NCI-H524 treated with DMSO at 0.1 percent for 48 hours (cell line): Measurements from ENCODE around the gene CXorf38.
A peak's percentile ranks its signal among the peaks of the same experiment; 100 is the strongest.
"Not testable (repeated sequence)": the region's sequence is repeated elsewhere in the genome, so short reads cannot be mapped to it uniquely, and the experiment has no call there.

Experiments
- DNase-seq: peaks from one replicate; lab custom pipeline; 2025; lab: John Stamatoyannopoulos, UW

The CXorf38 gene

DNA sequence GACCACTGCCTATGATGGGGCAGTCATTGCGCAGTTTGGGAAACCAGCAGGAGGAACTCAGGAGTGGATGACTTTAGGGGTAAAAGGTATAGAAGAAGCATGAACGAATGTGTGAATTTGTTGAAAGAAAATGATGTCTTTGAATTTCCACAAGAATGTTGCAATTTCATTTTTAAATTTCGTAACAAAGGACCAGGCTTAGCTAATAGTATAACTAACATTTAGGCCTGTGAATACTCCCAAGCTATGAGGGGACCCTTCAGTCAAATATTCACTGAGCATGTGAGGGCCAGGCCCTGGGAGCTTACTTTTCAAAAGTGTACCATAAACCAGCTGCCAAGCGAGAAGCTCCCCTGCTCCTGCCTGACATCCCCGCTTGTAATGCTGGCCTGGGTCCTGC, 18.9 kb downstream of the CXorf38 start:
- DNase-seq, result no peak

DNA sequence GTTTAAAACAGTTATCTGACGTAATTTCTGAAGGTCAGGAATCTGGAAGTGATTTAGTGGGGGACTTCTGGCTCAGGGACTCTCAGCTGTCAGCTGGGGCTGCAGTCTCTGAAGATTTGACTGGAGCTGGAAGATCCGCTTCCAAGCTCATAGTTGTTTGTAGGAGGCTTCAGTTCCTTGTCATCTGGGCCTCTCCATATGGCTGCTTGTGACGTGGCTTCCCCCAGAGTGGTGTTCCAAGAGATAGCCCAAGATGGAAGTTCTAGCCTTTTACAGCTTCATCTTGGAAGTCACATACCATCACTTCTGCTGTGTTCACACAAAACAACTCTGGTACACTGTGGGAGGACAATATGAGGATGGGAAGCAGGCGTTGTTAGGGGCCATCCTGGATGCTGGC, 22.1 kb downstream of the CXorf38 start:
- DNase-seq, result no peak

DNA sequence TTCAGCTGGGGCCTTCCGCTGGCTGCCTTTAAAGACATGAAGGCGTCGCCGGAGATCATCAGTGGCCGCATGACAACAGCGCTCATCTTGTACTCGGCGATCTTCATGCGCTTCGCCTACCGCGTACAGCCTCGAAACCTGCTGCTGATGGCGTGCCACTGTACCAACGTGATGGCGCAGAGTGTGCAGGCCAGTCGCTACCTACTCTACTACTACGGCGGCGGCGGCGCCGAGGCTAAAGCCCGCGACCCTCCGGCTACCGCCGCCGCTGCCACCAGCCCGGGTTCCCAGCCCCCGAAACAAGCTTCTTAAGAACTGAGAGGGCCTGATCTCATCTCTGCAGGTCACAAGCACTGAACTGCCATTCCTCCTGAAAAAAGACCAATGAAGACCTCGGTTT, 23.7 kb downstream of the CXorf38 start:
- no peak for DNase-seq

DNA sequence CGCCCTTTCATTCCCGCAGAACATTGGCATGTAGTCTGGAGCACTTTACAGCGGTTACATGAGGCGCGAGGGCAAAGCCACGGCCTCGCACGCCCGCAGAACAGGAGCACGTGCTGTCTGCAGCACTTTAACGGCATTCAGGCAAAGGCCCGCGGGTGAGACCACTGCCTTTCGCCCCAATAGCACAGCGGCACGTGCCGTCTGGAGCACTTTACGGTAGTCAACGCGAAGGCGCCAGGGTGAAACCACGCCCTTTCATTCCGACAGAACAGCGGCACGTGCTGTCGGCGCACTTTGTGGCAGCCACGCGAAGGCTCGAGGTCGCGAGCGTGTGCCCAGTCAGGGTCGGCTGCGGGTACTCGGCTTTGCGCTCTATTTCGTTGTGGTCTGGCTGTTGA, 24.2 kb downstream of the CXorf38 start, which contains the start of gene MPC1L:
TSS of gene MPC1L (plus strand) at position 290 of the 398 bp plus-strand sequence. CDS start 138 bp downstream, outside the sequence.
- DNase-seq, result no peak

DNA sequence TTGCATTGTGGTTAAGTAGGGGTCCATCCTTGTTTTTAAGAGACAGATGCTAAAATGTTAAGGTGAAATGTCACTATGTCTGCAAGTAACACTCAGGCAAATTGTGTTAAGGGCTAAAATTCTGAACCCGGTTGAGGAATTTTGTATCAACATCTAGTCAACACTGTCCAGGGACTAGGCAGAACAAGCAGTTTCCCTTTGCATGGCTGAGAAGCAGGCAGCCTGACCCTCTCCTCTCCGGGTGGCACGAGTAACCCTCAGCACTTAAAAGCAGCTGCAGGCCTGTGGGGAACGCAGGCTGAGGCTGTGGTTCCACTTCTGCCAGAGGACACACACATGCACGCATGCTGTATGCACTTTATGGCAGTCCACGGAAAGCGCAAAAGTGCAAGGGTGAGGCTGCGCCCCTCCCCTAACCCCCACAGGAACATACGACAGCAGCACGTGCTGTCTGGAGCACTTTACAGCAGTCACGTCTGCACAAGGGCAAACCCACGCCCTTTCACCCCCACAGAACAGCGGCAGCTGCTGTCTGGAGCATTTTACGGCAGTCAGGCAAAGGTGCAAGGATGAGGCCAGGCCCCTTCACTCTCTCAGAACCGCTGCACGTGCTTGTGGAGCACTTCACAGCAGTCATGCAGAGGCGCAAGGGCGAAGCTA, 24.8 kb downstream of the CXorf38 start:
- DNase-seq, result no peak

DNA sequence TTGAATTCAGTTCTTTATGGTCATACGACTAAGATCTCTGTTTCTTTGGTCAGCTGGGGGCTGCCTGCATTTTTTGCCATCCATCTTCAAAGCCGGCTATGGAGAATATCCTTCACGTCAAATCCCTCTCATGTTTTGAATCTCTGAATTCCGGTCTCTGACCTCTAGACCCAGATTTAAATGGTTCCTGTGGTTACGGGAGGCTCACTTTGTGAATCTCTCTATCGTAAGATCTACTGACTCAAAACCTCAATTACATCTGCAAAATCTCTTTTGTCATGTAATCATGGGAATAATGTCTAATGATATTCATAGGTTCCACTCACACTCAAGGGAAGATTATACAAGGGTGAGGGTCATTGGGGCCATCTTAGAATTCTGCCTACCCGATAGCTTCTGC, 29.8 kb downstream of the CXorf38 start:
- no peak for DNase-seq

DNA sequence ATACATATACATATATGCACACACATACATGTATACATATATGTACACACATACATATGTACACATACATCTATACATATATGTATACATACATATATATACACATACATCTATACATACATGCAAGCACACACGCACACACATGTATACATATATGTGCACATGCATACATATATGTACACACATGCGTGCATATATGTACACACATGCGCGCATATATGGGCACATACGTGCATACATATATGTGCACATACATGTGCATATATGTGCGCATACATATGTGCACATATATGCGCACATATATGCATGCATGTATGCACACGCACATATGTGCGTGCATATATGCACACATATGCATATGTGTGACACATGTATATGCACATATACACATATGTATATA, 31.4 kb downstream of the CXorf38 start:
- DNase-seq, result no peak

DNA sequence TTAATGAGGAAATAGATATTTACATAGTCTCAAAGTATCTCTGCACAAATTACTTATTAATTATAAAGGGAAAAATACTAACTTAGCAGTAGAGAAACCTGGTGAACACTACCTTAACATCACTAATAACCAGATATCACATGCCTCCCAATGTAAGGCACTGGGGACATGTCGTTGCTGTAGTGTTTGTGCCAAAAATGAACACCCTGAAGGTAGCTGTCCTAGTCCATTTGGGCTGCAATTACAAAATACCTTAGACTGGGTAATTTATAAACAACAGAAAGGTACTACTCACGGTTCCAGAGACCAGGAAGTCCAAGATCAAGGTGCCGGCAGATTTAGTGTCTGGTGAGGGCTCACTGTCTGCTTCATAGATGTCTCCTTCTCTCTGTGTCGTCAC, 34.9 kb downstream of the CXorf38 start:
- no peak for DNase-seq

DNA sequence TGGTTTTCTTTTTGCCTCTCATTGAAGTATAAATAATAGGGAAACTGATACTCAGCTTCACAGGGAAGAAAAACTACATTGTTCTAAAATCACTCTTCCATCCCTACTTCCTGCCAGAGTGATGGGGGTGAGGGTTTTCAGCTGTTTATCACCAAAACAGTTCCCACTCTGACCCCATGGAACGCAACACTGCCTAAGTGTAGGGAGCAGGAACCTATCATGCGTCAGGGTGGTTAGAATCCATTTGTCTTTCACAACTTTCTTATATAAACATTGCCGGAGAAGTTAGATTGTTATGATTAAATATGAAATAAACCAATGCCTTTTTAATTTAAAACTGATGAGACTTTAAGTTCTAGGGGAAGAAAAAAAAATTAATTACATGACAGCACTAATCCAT, 40.0 kb downstream of the CXorf38 start:
- no peak for DNase-seq

DNA sequence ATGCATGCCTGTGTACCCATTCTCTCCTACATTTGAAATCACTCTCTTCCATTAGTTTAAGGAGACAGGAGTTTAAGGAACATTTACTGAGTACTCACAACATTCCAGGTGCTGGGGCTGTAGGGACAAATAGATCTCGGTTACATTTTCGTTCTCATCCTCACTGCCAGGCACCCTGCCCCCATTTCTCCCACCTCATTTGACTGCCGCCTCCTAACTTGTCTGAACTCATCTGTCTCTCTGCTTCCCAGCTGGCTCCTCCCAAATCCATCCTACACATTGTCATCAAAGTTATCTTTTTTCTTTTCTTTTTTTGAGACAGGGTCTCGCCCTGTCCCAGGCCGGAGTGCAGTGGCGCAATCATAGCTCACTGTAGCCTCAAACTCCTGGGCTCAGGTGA, 43.9 kb downstream of the CXorf38 start:
- DNase-seq, result no peak

DNA sequence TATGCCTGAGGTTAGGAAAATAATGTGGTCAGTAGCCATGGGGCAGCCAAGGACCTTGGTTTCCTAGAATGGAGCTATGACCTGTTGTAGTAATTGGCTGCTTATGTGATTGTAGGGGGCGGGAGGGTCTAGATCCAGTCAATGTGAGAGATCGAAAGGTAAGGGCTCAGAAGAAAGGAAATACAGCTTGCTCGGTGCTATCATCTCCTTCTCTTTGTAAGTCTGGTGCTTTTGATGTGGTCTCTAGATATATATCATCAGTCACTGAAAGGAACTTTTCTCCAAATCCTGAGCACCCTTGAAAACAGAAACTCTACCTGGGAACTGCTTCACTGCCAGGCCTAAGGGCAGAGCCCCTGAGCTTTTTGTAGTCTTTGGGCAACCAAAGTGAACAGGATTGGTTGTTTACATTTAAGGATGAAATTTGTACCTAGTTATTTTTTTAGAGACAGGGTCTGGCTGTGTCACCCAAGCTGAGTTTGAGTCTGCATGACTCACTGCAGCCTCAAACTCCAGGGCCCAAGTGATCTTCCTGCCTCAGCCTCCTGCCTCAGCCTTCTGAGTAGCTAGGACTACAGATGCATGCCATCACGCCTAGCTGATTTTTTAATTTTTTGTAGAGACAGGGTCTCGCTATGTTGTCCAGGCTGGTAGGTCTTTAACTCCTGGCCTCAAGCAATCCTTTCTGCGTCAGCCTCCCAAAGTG, 57.6 kb downstream of the CXorf38 start:
- DNase-seq, result not testable (repeated sequence)

DNA sequence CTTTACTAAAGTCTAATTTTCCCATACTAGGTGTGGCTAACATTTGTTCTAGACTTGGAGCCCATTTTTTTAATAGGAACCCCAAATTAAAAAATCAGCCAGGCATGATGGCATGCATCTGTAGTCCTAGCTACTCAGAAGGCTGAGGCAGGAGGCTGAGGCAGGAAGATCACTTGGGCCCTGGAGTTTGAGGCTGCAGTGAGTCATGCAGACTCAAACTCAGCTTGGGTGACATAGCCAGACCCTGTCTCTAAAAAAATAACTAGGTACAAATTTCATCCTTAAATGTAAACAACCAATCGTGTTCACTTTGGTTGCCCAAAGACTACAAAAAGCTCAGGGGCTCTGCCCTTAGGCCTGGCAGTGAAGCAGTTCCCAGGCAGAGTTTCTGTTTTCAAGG, 59.7 kb downstream of the CXorf38 start:
- DNase-seq, result not testable (repeated sequence)

DNA sequence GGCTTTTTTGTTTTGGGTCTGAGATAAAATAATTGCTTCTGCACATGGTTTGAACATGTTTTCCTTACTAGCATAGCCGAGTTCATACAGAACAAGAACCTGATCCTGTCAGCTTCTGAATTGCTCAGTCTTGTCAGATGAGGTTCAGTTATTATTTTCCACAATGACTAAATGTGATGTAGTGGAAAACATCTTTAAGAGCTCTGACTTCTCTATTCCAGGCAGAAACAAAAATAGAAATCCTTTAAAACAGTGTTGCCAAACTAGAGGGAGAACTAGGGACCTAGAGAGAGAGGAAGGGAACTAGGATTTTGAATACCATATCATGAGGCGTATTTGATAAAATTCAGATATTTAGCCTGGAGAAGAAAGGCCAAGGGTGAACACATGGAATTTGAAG, 64.5 kb downstream of the CXorf38 start:
- no peak for DNase-seq

DNA sequence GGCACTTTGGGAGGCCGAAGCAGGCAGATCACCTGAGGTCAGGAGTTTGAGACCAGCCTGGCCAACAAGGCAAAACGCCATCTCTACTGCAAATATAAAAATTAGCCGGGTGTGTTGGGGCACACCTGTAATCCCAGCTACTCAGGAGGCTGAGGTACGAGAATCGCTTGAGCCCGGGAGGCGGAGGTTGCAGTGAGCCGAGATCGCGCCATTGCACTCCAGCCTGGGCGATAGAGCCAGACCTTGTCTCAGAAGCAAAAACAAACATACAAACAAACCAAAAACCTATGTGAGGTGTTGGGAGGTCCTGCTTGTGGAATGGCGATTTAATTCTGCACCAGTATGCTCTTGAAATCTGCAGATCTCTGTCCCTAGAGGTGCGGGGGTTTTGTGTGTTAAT, 65.2 kb downstream of the CXorf38 start:
- DNase-seq, result not testable (repeated sequence)

DNA sequence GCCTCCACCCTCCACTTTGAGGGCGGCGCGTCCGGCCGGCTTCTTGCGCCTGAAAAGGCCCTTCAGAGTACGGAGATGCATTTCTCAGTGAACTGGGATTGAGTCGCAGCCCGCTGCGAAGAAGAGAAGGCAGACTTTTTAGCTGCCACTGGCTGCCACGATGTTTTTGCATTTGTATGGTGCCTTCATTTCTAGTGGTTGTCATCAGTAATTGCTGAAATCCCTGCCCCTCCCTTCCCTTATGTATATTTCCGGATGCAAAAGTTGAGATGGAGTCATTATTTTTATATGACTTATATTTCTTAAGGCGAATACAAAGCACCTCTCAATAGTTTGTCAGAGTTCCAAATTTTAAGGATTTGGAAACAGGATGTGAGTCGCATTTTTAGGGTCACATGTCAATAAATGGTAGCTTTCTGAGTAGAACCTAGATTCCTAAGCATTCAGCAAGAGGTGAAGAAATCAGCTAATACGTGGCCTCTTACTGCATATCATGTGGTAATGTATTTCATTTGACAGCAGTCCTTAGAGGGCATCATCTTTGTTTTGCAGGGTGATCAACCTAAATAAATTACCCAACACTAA, 65.9 kb downstream of the CXorf38 start:
- DNase-seq, result no peak

DNA sequence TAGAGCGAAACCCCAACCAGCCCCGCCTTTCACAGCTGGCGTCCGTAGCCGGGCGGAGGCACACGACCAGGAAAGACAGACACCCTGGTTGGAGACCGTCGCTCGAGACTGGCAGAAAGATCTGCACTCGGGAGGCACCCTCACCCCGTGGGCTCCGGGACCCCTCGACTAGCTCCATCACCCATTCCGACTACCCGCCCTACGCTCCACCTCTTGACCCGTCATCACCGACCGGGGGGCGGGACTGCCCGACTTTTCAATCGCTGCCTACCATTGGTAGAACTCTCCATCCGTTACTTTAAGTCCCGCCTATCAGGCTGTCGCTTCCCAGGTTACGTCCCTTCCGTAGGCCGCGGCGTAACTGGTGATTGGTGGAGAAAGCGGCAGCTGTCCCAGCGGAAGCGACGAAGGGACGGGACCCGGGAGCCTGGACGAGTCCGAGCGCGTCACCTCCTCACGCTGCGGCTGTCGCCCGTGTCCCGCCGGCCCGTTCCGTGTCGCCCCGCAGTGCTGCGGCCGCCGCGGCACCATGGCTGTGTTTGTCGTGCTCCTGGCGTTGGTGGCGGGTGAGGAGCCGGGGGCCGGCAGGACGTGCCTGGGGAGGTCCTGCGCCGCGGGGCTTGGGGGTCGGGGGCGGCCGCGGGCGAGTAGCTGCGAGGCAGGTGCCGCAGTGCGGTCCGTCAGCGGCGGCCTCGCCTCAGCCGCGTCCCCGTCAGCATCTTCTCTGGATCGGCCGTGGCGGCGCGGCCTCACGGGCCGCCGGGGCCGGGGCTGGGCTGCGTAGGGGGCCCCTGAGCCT, 66.6 kb downstream of the CXorf38 start, which contains the start of gene ATP6AP2:
TSS of gene ATP6AP2 (plus strand) at position 434 of the 799 bp plus-strand sequence. CDS start at position 530, 96 bp downstream.
- peak; percentile 89 for DNase-seq

DNA sequence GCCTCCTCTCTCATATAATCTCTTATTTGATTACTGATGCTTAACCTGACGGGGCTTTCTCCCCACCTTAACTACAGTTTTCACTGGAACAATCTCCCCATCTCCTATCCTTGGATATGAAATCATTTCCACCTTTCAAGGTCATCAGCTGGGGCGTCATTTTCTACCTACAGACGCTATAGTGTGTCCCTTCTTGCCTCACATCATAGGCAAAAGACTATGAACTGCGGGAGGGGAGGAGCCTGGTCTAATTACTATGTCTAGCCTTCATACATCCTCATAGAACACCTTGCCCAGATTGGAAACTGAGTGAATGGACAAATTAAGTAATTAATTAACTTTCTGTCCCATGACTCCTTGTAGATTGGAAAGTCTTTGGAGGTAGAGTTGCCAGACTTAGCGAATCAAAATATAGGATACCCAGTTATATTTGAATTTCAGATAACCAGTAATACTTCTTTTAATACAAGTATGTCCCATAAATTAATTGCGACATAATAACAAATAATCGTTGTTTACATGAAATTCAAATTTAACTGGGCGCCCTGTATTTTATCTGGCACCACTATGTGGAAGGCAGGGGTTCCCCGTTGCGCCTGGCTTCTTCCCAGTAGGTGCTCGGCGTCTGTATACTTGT, 67.3 kb downstream of the CXorf38 start:
- DNase-seq, result no peak

DNA sequence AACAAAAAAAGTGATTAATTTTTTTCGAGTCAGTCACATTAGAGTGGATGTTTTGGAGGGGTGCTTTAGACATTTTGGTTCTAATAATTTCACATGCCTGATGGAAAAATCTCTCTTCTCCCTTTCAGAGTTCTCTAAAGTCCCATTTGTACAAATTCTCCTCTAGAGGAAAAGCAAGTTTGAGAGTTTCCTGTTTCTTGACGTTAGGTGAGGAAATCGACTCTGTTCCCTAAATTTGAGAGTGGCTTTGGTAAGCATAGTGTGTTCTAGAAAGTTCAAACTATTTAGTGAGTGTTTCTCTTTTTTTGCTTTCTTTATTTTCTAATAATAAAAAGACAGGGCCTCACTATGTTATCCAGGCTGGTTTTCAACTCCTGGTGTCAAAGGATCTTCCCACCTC, 68.2 kb downstream of the CXorf38 start:
- no peak for DNase-seq

DNA sequence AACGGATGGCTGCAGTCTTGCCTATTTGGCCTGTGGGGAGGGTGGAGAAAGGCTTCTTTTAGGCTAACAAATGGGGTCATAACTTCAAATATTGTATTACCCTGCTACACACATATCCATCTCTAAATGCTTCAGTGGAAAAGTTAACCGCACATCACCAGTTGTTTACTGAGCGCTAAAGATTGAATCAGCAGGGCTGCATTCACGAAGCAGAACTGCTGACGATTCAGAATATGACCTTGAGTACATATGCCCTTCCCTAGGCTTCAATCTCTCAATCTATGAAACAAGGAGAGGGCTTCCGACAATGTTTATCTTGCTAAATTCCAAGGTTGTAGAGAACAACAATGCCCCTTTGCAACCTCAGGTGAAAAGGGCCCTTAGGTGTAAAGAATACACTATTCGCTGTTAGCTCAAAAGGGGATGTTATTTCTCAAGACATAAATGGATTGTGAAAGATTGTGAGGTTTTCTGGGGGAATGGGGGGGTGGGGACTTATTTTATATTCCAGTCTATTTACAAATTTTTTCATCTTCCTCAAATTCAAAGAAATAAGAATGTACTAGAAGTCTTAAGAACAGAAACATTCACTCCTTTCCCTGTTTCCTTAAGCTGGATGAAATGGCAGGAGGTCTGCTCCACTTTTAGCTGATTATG, 69.2 kb downstream of the CXorf38 start:
- no peak for DNase-seq
